Prostate gland (tissue), 2 donors: ENCODE measurements around the gene NUAK2. TPM values are rescaled to one million over a fixed set of nuclear protein-coding genes. Genes with fewer than 3 reads are reported as not detected.

Experiments used
- DNase-seq: peaks from one replicate; pipeline ENCODE4 v3.0.0-alpha.2; 2019; ENCODE audit warnings: low spot score
- H3K27ac ChIP-seq, 2 donors: fragments of 200-600 bp; sonication (generic); 2 replicates each; pipeline ENCODE4 v1.5.1; 2017 to 2019
- H3K27me3 ChIP-seq: fragments of 200-600 bp; sonication (generic); replicated peaks from 2 replicates; pipeline ENCODE4 v1.5.1; 2019; ENCODE audit not compliant: insufficient read depth
- H3K36me3 ChIP-seq, 2 donors: fragments of 200-600 bp; sonication (generic); 1 replicate in 1 of 2; 2 replicates in 1 of 2; pipeline versions ENCODE4 v1.5.1 to v1.8.1; 2017 to 2019
- H3K4me1 ChIP-seq: fragments of 200-600 bp; sonication (generic); replicated peaks from 2 replicates; pipeline ENCODE4 v1.5.1; 2019
- H3K4me3 ChIP-seq, 2 donors: fragments of 200-600 bp; sonication (generic); 2 replicates each; pipeline ENCODE4 v1.5.1; 2017 to 2019
- H3K9me3 ChIP-seq: fragments of 200-600 bp; sonication (generic); 2 replicates; pipeline ENCODE4 v1.5.1; 2017
- POLR2A ChIP-seq: fragments of 450-650 bp; IDR thresholded peaks from one replicate; pipeline ENCODE4 v1.6.1; 2016; ENCODE audit warnings: antibody characterized with exemption, mild to moderate bottlenecking
- POLR2AphosphoS5 ChIP-seq: sonication (generic); formaldehyde crosslinking; IDR thresholded peaks from one replicate; pipeline ENCODE4 v1.6.1; 2017; ENCODE audit warnings: antibody characterized with exemption
- WGBS: methylation state at CpG from one replicate; pipeline ENCODE4 v1.1.5; 2018; 5-methylcytosine and 5-hydroxymethylcytosine counted together
- intact Hi-C: fragments of 100-400 bp; cut with DNase I; formaldehyde crosslinking; loops from one replicate; pipeline ENCODE4 v1.14.2; 2022
- total RNA-seq, 2 donors: library from RNA; depleted of rRNA; stranded (reverse); fragments of >200 nt; gene quantifications; one replicate each; pipeline ENCODE4 v1.1.0, GENCODE V29; 2016
- TF ChIP-seq, protein P1 (sequence below), 4 experiments: fragments of 200-600 bp in 2 of 4; fragments of 450-650 bp in 2 of 4; sonication (generic) in 2 of 4; IDR thresholded peaks; 1 replicate in 3 of 4; 2 replicates in 1 of 4; pipeline ENCODE4 v1.5.1; 2016 to 2019; ENCODE audit warnings: antibody characterized with exemption in 4 of 4, mild to moderate bottlenecking in 2 of 4, moderate library complexity in 2 of 4

NUAK2 gene
- total RNA-seq, 2 donors from 2014 or later = 3.7 to 20.0 TPM

DNA sequence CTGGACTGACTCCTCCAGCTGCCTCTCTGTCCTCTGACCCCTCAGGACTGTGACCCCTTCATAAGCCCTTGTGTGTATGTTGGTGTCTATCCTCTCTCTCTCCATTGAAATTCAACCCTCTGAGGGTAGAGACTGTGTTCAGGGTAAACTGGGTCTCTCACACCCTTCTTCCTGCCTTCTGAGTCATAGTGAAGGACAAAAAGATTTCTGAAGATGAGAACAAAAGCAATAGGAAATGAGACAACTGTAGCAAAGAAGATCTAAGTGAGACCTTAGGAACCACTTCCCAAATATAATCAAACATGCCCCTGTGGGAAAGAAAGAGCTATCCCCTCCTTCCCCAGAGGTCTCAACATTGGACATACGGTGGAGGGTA, 16.9 kb downstream of the NUAK2 start:
- DNase-seq = no peak
- no peaks in the 10 kb centered on the region for H3K4me1 ChIP-seq
- H3K27me3 ChIP-seq = no peaks in the 10 kb centered on the region
- peaks cover 5 to 7% of the 10 kb centered on the region in 2 donors for H3K36me3 ChIP-seq
- H3K9me3 ChIP-seq = no peaks in the 10 kb centered on the region
- no peak overlapping the region for H3K4me3 ChIP-seq
- intact Hi-C loops = no loop called here
- WGBS = 100% methylated on average over 1 of the region's 1 CpG
- TF ChIP-seq POLR2AphosphoS5 = no peak
- no peak for TF ChIP-seq POLR2A
- TF ChIP-seq, protein P1, sequence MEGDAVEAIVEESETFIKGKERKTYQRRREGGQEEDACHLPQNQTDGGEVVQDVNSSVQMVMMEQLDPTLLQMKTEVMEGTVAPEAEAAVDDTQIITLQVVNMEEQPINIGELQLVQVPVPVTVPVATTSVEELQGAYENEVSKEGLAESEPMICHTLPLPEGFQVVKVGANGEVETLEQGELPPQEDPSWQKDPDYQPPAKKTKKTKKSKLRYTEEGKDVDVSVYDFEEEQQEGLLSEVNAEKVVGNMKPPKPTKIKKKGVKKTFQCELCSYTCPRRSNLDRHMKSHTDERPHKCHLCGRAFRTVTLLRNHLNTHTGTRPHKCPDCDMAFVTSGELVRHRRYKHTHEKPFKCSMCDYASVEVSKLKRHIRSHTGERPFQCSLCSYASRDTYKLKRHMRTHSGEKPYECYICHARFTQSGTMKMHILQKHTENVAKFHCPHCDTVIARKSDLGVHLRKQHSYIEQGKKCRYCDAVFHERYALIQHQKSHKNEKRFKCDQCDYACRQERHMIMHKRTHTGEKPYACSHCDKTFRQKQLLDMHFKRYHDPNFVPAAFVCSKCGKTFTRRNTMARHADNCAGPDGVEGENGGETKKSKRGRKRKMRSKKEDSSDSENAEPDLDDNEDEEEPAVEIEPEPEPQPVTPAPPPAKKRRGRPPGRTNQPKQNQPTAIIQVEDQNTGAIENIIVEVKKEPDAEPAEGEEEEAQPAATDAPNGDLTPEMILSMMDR (IDR thresholded peaks at IDR 0.05) = no peak
- no peak overlapping the region for H3K27ac ChIP-seq

DNA sequence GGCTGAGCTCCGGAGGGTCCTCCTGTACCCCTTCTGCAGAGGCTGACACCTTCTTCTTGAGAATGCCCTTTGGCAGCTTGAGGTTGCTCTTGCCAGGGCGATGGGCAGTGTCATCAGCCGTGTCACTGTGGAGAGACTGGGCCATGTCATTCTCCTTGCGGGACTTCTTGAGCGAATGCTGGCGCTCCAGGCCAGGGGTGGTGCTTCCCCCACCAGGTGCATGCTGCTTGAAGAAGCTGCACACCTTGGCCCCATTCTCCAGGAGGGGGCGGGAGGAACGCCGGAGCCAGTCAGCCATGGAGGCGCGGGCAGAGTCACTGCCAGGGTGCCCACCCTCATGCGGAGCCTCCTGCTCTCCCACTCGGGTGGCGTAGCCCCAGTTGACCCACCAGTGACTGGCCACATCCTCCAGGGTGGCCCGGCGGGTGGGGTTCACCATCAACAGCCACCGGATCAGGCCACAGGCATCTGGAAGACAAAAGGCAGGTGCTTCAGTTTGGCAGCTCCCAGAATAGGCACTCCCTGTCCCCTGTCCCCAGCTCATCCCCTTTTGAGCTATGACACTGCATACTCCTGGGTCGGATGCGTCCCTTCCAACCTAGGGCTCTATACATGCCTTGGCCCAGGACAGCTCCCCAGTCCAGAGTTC, 17.4 kb downstream of the NUAK2 start:
- Histone ChIP-seq H3K4me1 (no peaks in the 10 kb centered on the region), H3K27me3 (no peaks in the 10 kb centered on the region), H3K36me3 (peaks cover 5 to 7% of the 10 kb centered on the region in 2 donors), H3K27ac (no peak overlapping the region), H3K4me3 (no peak overlapping the region), H3K9me3 (no peaks in the 10 kb centered on the region)
- 91% methylated on average over 16 of the region's 19 CpGs for WGBS
- intact Hi-C loops = no loop called here
- DNase-seq = no peak
- TF ChIP-seq POLR2AphosphoS5 (no peak), POLR2A (no peak)

DNA sequence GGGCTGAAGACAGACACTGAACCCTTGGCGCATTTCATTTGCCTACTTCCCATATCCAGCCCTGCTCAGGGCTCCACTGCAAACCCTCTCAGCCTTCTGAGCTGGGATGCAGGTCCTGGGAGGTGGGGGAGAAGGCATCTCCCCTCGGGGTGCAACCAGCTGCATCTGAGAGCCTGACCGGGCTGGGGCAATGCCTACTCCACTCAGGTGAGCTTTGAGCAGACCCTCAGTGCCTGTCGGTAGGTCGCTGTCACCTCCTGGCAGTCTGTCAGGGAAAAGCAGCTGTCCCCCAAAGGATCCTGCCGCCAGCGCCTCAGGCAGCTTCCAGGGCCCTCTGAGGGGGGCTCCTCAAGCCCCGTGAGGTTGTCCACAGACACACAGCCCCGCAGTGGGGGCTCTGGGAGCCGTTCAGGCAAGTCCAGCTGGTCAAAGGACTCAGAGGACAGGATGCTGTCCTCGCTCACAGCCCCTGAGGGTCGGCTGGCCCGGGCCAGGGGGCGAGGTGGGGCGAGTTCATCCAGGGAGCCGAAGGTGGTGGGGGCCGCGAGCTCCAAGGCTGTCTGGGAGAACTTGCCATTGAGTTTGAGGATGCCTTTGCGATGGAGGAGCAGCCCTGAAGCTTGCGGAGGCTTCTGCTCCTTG, 18.2 kb downstream of the NUAK2 start:
- intact Hi-C loops = no loop called here
- no peaks in the 10 kb centered on the region for H3K4me1 ChIP-seq
- H3K27ac ChIP-seq = no peak overlapping the region
- no peaks in the 10 kb centered on the region for H3K27me3 ChIP-seq
- H3K4me3 ChIP-seq = no peak overlapping the region
- no peak for DNase-seq
- TF ChIP-seq, protein P1 (IDR thresholded peaks at IDR 0.05) = no peak
- no peak for TF ChIP-seq POLR2AphosphoS5
- TF ChIP-seq POLR2A = no peak
- H3K9me3 ChIP-seq = no peaks in the 10 kb centered on the region
- H3K36me3 ChIP-seq = peaks cover 5 to 7% of the 10 kb centered on the region in 2 donors
- WGBS = 89% methylated on average over 20 of the region's 20 CpGs

DNA sequence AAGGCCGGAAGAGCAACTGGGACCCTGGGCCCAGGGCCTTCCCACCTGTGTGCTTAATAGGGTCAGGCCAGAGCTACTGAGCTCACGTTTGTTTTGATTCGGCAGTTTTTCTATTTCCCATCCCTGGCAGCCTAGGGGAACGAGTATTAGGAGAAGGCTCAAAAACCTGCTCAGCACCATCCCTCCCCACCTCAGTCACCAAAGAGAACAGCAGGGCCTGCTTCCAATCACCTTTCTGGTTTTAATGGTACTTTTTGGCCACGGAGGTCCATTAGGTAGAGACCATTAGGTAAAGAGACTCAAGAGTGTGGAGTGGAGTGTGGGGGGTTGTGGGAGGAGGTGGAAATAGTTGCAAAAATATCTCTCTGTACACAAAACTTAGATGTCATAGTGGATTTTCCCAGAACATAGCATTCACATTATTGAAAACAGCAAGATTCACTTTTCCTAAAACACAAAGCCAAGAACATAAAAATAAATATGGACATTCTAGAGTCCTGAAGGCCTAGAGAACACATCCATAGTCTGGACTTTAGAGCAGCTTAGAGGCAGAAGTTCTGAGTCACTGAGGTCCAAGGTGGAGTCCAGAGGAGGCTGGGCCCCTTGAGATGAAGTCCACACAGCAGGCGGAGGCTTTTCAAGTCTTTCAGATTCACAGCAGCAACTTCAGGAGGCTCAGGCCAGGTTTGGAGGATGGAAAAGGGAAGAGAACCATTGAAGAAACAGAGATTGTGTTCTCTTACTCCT, 19.5 kb downstream of the NUAK2 start:
- Histone ChIP-seq H3K27ac (peak overlapping the region in 1 of 2 donors; percentile 34), H3K9me3 (no peaks in the 10 kb centered on the region), H3K4me3 (no peak overlapping the region), H3K4me1 (no peaks in the 10 kb centered on the region), H3K27me3 (no peaks in the 10 kb centered on the region), H3K36me3 (peaks cover 5 to 7% of the 10 kb centered on the region in 2 donors)
- WGBS = 51% methylated on average over 6 of the region's 6 CpGs
- intact Hi-C loops = no loop called here
- no peak for DNase-seq
- TF ChIP-seq POLR2AphosphoS5 (no peak), POLR2A (no peak)
- TF ChIP-seq, protein P1 (IDR thresholded peaks at IDR 0.05) = no peak

DNA sequence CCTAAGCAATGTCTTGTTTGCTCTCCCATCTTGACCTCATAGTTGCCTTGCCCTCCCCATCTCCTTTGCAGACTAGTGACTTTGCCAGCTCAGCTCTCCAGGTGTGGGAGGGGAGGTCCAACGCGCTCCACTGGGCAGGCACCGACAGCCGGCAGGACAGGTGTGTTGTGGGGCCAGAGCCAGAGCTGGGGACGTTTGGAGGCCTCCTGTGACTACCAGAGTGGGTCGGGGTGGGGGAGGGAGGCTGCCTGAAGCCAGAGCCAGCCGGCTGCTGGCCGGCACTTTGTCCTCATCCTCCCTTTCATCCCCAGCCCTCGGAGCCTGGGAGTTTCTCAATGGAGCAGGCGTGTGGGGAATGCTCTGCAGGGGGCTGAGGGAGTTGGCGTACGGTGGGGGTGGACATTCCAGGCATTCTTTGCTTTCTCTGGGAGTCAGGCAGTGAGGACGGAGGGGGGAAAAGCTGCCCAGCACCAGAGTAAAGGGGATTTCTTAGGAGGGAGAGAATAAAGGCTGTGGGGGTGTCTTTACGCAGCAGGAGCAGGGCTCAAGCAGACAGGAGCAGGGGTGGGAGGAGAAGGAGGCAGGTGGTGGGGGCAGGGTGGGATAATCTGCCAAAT, 20.2 kb downstream of the NUAK2 start:
- WGBS = 26% methylated on average over 14 of the region's 14 CpGs
- peaks cover 5 to 7% of the 10 kb centered on the region in 2 donors for H3K36me3 ChIP-seq
- peak; percentile 42 for DNase-seq
- no peaks in the 10 kb centered on the region for H3K4me1 ChIP-seq
- H3K4me3 ChIP-seq = no peak overlapping the region
- TF ChIP-seq POLR2A (no peak), POLR2AphosphoS5 (peak; percentile 41)
- TF ChIP-seq, protein P1 (IDR thresholded peaks at IDR 0.05) = no peak
- H3K27me3 ChIP-seq = no peaks in the 10 kb centered on the region
- peak overlapping the region in 1 of 2 donors; percentile 34 for H3K27ac ChIP-seq
- no peaks in the 10 kb centered on the region for H3K9me3 ChIP-seq
- intact Hi-C loops = no loop called here
